ENCODE results near the gene PCDHAC2.

PCDHAC2 gene

DNA sequence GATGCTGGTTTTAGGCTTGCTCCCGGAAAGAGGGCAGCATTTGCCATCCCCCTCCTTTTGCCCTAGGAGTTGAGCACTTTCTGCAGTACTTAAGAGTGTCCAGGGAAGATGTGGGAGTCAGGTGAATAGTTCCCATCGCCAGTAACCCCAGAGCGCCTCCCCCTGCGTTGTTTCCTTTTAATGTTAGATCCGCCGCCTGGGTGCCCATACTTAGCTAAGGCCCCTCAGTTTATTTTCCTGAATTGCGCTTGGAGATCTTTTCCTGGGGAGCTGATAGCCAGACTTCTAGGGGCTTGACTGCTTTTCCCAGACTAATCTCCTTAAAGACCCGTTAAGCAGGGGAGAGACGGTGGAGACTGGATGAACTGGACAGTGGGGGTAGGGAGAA is 377 bp upstream of the PCDHAC2 start:
- TF ChIP-seq EP300 (IDR thresholded peaks at IDR 0.05; ENCODE audit: borderline replicate concordance) (no peak), NFIC (IDR thresholded peaks at IDR 0.05) (no peak), TEAD4 (IDR thresholded peaks at IDR 0.05) (no peak), USF1 (IDR thresholded peaks at IDR 0.05) (no peak), TCF12 (IDR thresholded peaks at IDR 0.05; ENCODE audit: low read depth) (no peak), CREB1 (IDR thresholded peaks at IDR 0.05; ENCODE audit: low read depth) (no peak)
- TF ChIP-seq, protein P1, sequence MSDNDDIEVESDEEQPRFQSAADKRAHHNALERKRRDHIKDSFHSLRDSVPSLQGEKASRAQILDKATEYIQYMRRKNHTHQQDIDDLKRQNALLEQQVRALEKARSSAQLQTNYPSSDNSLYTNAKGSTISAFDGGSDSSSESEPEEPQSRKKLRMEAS (IDR thresholded peaks at IDR 0.05) = no peak

DNA sequence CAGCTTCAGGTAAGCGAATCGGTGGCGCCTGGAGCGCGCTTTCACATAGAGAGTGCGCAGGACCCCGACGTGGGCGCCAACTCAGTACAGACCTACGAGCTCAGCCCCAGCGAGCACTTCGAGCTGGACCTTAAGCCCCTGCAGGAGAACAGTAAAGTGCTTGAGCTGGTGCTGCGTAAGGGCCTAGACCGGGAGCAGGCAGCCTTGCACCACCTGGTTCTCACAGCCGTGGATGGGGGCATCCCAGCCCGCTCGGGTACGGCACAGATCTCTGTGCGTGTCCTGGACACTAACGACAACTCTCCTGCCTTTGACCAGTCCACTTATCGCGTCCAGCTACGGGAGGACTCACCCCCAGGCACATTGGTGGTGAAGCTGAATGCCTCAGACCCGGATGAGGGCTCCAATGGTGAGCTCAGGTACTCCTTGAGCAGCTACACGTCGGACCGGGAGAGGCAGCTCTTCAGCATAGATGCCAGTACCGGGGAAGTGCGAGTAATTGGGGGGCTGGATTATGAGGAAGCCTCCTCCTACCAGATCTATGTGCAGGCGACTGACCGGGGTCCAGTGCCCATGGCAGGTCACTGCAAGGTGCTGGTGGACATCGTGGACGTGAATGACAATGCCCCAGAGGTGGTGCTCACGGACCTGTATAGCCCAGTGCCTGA is 1.1 kb downstream of the PCDHAC2 start:
- TF ChIP-seq TCF12 (IDR thresholded peaks at IDR 0.05; ENCODE audit: low read depth) (no peak), USF1 (IDR thresholded peaks at IDR 0.05) (no peak), RAD21 (IDR thresholded peaks at IDR 0.05; ENCODE audit: low read depth) (no peak), TEAD4 (IDR thresholded peaks at IDR 0.05) (no peak), FOXM1 (IDR thresholded peaks at IDR 0.05; ENCODE audit: borderline replicate concordance, low read depth) (no peak), TAF1 (IDR thresholded peaks at IDR 0.05; ENCODE audit: low read depth) (no peak), YY1 (IDR thresholded peaks at IDR 0.05; ENCODE audit: low read depth) (no peak), CREB1 (IDR thresholded peaks at IDR 0.05; ENCODE audit: low read depth) (no peak), NFIC (IDR thresholded peaks at IDR 0.05) (no peak), CEBPB (IDR thresholded peaks at IDR 0.05) (no peak)
- TF ChIP-seq, protein P2, sequence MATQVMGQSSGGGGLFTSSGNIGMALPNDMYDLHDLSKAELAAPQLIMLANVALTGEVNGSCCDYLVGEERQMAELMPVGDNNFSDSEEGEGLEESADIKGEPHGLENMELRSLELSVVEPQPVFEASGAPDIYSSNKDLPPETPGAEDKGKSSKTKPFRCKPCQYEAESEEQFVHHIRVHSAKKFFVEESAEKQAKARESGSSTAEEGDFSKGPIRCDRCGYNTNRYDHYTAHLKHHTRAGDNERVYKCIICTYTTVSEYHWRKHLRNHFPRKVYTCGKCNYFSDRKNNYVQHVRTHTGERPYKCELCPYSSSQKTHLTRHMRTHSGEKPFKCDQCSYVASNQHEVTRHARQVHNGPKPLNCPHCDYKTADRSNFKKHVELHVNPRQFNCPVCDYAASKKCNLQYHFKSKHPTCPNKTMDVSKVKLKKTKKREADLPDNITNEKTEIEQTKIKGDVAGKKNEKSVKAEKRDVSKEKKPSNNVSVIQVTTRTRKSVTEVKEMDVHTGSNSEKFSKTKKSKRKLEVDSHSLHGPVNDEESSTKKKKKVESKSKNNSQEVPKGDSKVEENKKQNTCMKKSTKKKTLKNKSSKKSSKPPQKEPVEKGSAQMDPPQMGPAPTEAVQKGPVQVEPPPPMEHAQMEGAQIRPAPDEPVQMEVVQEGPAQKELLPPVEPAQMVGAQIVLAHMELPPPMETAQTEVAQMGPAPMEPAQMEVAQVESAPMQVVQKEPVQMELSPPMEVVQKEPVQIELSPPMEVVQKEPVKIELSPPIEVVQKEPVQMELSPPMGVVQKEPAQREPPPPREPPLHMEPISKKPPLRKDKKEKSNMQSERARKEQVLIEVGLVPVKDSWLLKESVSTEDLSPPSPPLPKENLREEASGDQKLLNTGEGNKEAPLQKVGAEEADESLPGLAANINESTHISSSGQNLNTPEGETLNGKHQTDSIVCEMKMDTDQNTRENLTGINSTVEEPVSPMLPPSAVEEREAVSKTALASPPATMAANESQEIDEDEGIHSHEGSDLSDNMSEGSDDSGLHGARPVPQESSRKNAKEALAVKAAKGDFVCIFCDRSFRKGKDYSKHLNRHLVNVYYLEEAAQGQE (IDR thresholded peaks at IDR 0.05; ENCODE audit: low read depth) = no peak

DNA sequence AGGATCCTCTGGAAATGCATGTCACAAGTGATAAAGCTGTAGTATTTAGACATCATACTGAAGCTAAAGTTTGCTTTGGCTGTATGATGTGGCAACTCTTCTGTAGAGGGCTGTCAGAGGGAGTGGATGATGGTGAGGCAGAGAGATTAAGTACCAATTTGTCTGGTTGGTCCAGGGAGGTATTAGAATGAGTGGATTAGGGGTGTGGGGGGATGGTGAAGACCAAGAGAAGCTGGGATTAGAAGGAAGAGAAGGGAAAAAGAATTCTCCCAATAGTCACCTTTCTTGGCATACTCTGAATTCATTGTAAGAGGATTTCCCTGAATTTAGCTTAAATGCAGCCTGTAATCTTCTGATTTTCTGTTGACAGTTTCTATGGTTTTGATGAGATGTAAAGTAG is 3.6 kb downstream of the PCDHAC2 start:
- TF ChIP-seq CEBPB (IDR thresholded peaks at IDR 0.05) = no peak
- no peak for TF ChIP-seq RAD21 (IDR thresholded peaks at IDR 0.05; ENCODE audit: low read depth)
- no peak for TF ChIP-seq EGR1 (IDR thresholded peaks at IDR 0.05)
- TF ChIP-seq, protein P2 (IDR thresholded peaks at IDR 0.05; ENCODE audit: low read depth) = no peak
- TF ChIP-seq, protein P1 (IDR thresholded peaks at IDR 0.05) = no peak
- no peak for TF ChIP-seq CREB1 (IDR thresholded peaks at IDR 0.05; ENCODE audit: low read depth)
- no peak for TF ChIP-seq YY1 (IDR thresholded peaks at IDR 0.05; ENCODE audit: low read depth)
- no peak for TF ChIP-seq ZBTB7A (IDR thresholded peaks at IDR 0.05; ENCODE audit: low read depth)
- no peak for TF ChIP-seq TCF12 (IDR thresholded peaks at IDR 0.05; ENCODE audit: low read depth)
- TF ChIP-seq TAF1 (IDR thresholded peaks at IDR 0.05; ENCODE audit: low read depth) = no peak
- no peak for TF ChIP-seq NFIC (IDR thresholded peaks at IDR 0.05)
- no peak for TF ChIP-seq FOXM1 (IDR thresholded peaks at IDR 0.05; ENCODE audit: borderline replicate concordance, low read depth)
- TF ChIP-seq TEAD4 (IDR thresholded peaks at IDR 0.05) = no peak
- no peak for TF ChIP-seq EP300 (IDR thresholded peaks at IDR 0.05; ENCODE audit: borderline replicate concordance)

DNA sequence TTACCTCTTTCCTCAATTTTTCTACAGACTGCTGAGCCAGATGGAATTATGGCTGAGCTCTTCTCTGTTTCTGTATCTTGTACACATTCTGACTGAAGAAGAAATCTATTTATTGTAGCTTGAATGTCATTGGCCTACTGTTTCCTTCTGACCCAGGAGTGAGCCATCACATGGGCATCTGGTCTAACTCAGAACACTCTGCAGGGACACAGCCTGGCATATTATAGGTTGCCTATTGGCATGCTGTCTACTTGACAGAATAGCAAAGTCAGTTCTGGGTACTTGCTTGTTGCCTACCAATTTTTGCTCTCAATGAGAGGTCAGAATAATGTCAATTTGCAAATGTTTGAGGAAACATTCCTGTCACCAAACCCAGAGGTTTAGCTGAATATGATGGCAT is 7.3 kb downstream of the PCDHAC2 start:
- TF ChIP-seq TAF1 (IDR thresholded peaks at IDR 0.05; ENCODE audit: low read depth) (no peak), CREB1 (IDR thresholded peaks at IDR 0.05; ENCODE audit: low read depth) (no peak), TEAD4 (IDR thresholded peaks at IDR 0.05) (no peak), YY1 (IDR thresholded peaks at IDR 0.05; ENCODE audit: low read depth) (no peak), TCF12 (IDR thresholded peaks at IDR 0.05; ENCODE audit: low read depth) (no peak), EP300 (IDR thresholded peaks at IDR 0.05; ENCODE audit: borderline replicate concordance) (no peak), RAD21 (IDR thresholded peaks at IDR 0.05; ENCODE audit: low read depth) (no peak), NFIC (IDR thresholded peaks at IDR 0.05) (no peak), ZBTB7A (IDR thresholded peaks at IDR 0.05; ENCODE audit: low read depth) (no peak), EGR1 (IDR thresholded peaks at IDR 0.05) (no peak), USF1 (IDR thresholded peaks at IDR 0.05) (no peak), FOXM1 (IDR thresholded peaks at IDR 0.05; ENCODE audit: borderline replicate concordance, low read depth) (no peak), CEBPB (IDR thresholded peaks at IDR 0.05) (no peak)
- TF ChIP-seq, protein P1 (IDR thresholded peaks at IDR 0.05) = no peak
- TF ChIP-seq, protein P2 (IDR thresholded peaks at IDR 0.05; ENCODE audit: low read depth) = no peak

Data from Ishikawa (cell line).